ENCODE measurements around the gene GPC6.

GPC6 gene

DNA sequence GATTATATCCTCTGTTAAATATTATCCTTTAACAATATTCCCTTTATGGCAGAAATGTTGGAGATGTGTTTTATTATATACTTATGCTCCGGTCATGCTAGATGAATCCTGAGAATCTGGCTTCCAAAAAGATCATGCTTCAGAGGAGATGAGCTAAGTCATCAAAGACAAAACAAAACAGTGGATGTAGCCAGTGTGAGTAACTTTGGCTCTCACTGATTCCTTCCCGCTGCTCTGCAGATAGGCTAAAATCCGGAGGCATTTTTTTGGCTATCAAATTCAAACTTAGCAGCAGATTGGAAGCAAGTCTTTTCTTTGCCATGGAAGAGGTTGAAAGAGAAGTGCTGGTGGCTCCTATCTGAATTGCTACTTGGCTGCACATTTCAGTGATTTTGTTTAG, 295.9 kb downstream of the GPC6 start:
- TF ChIP-seq CTCF (IDR thresholded peaks at IDR 0.05; ENCODE audit: borderline replicate concordance, insufficient read depth, low read depth, low read length), result no peak
- no peak overlapping the region for H3K4me3 ChIP-seq (ENCODE audit: low read depth, low read length)

DNA sequence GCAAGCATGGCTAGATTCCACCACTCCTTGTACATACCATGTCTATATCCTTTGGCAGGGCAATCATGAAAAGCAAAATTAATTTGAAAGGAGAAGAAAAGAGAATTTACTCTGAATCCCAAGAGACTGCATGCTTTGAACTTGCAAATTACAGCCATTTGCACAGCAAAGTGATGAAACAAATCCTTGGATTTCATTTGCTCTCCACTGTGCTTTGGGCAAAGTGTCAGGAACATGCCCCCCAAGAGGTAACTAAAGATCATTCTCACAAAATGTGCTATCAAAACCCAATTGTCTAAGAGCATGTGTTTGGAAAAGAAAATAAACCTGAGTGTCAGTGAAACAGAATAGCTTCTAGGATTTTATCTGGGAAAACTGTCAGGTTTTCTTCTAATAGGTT, 298.5 kb downstream of the GPC6 start:
- TF ChIP-seq CTCF (IDR thresholded peaks at IDR 0.05; ENCODE audit: borderline replicate concordance, insufficient read depth, low read depth, low read length), result no peak
- H3K4me3 ChIP-seq (ENCODE audit: low read depth, low read length), result no peak overlapping the region

DNA sequence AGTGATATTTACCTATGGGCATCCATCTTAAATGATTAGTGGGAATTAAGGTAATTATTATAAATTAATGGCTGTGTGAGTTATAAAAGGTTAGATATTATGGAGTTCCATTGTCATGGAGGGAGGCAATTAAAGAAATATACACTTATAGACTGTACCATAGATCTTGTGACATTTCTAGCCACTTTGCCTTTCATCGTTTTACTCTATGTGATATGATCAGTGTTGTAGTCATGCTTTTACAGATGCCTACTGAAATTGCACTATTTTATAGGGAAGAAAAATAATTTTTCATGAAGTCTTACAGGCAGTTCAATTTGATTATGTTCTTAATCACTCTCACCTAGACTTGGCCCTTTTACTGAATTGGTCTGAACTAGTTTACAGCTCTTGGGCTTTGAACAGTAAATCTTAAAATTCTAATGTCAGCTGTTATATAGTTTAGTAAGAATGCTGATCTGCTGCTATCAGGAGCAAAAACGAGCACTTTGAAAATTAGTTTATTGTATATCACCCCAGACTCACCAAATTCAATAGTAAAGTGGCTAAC, 301.2 kb downstream of the GPC6 start:
- no peak overlapping the region for H3K4me3 ChIP-seq (ENCODE audit: low read depth, low read length)

GRCh38 chr13:93529961-93530360, 303.4 kb downstream of the GPC6 start:
- H3K4me3 ChIP-seq (ENCODE audit: low read depth, low read length), result no peak overlapping the region
- no peak for TF ChIP-seq CTCF (IDR thresholded peaks at IDR 0.05; ENCODE audit: borderline replicate concordance, insufficient read depth, low read depth, low read length)

More for the DNA sequence above, 301.2 kb downstream of the GPC6 start:
- no peak for TF ChIP-seq CTCF (IDR thresholded peaks at IDR 0.05; ENCODE audit: borderline replicate concordance, insufficient read depth, low read depth, low read length)

DNA sequence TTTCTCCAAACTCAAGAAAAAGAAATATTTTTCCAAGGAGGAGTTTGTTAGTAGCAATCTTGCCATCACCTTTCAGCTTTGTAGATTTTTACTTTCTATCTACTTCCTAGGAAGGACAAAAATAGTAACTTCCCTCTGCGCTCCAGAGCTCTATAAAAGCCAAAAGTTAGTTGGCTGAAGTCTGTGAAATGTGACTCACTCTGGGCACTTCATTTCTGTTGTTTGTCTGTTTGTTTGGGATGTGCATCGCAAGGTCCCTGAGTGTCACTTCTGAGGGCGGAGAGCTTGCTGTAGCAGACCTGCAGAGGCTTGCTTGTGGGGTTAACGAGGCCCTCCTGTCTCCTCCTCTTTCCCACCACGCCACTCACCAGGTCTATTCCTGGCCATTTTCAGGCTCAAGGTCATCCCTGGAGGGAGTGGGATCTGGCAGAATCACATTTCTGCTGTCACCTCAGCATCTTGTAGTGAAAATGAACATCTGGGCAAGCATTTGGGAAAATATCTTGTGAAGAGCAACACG, 307.6 kb downstream of the GPC6 start:
- no peak overlapping the region for H3K4me3 ChIP-seq (ENCODE audit: low read depth, low read length)
- TF ChIP-seq CTCF (IDR thresholded peaks at IDR 0.05; ENCODE audit: borderline replicate concordance, insufficient read depth, low read depth, low read length), result no peak

DNA sequence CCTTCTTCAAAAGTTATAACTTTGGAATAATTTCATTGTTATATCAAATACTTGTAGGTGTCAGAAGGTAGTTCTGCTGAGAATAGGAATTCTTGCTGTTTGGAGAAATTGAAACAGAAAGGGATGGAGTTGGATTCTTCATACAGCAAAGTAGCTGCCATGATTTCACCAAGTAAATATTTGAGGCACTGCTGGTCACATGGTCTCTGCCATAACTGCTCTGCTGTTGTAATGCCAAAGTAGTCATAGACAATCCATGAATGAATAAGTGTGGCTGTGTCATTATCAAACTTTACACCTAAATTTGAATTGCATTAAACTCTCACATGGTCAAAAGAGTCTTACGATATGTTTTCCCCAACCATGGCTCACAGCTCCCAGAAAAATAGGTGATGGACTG, 308.6 kb downstream of the GPC6 start:
- no peak overlapping the region for H3K4me3 ChIP-seq (ENCODE audit: low read depth, low read length)
- no peak for TF ChIP-seq CTCF (IDR thresholded peaks at IDR 0.05; ENCODE audit: borderline replicate concordance, insufficient read depth, low read depth, low read length)

DNA sequence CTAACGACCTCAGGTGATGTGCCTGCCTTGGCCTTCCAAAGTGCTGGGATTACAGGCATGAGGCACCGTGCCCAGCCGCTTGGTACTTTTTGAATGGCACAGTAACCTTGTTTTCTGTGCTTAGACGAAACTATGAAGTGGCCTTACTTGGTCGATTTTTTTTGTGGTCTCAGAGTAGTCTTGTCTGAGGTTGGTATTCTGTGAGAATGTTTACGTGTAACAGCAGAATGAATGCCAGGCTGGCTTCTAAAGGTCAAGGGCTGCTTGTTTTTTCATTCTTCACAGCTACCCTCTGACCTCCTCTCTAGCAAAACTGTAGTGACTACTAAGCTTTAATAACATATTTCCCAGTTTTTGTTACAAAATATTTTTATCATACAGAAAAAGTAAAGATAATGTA, 313.3 kb downstream of the GPC6 start:
- no peak overlapping the region for H3K4me3 ChIP-seq (ENCODE audit: low read depth, low read length)
- no peak for TF ChIP-seq CTCF (IDR thresholded peaks at IDR 0.05; ENCODE audit: borderline replicate concordance, insufficient read depth, low read depth, low read length)

Measured in GM12875 (cell line).